NCI-H524 treated with DMSO at 0.1 percent for 48 hours (cell line): ENCODE results near the gene RNF144A.

Experiments
- DNase-seq: peaks from one replicate; lab custom pipeline; 2025; lab: John Stamatoyannopoulos, UW

The RNF144A gene

GRCh38 chr2:7045601-7046590, 128.7 kb downstream of the RNF144A start:
- DNase-seq: no peak

GRCh38 chr2:7047661-7048060, 130.4 kb downstream of the RNF144A start:
- DNase-seq: no peak

- no peak for DNase-seq
Observed at GRCh38 chr2:7048762-7049294, 131.6 kb downstream of the RNF144A start.

GRCh38 chr2:7052404-7052803, 135.2 kb downstream of the RNF144A start:
- DNase-seq: no peak

- DNase-seq: no peak
Observed at GRCh38 chr2:7053650-7054265, 136.5 kb downstream of the RNF144A start.

GRCh38 chr2:7057865-7058400, 140.7 kb downstream of the RNF144A start:
- no peak for DNase-seq

GRCh38 chr2:7060156-7060555, 142.9 kb downstream of the RNF144A start:
- DNase-seq: peak; percentile 17

- no peak for DNase-seq
Observed at GRCh38 chr2:7060631-7061449, 143.6 kb downstream of the RNF144A start.

- DNase-seq: no peak
Observed at GRCh38 chr2:7061450-7061789, 144.2 kb downstream of the RNF144A start.

- no peak for DNase-seq
Observed at GRCh38 chr2:7061921-7062320, 144.7 kb downstream of the RNF144A start.

- DNase-seq: no peak
Observed at GRCh38 chr2:7063789-7064188, 146.6 kb downstream of the RNF144A start.

GRCh38 chr2:7068457-7068856, 151.2 kb downstream of the RNF144A start:
- no peak for DNase-seq

- DNase-seq: no peak
Observed at GRCh38 chr2:7070483-7070882, 153.3 kb downstream of the RNF144A start.

- DNase-seq: no peak
Observed at GRCh38 chr2:7071154-7071553, 153.9 kb downstream of the RNF144A start.

- DNase-seq: no peak
Observed at GRCh38 chr2:7071916-7072556, 154.8 kb downstream of the RNF144A start.

- no peak for DNase-seq
Observed at GRCh38 chr2:7073901-7074300, 156.7 kb downstream of the RNF144A start.

- DNase-seq: no peak
Observed at GRCh38 chr2:7075834-7076233, 158.6 kb downstream of the RNF144A start.

GRCh38 chr2:7077660-7078267, 160.6 kb downstream of the RNF144A start:
- DNase-seq: no peak

- DNase-seq: no peak
Observed at GRCh38 chr2:7083580-7084509, 166.6 kb downstream of the RNF144A start.

GRCh38 chr2:7084601-7085000, 167.4 kb downstream of the RNF144A start:
- no peak for DNase-seq
